GM21423 (cell line): Measurements from ENCODE around the gene OR7G1.
"Not testable (repeated sequence)": the region's sequence is repeated elsewhere in the genome, so short reads cannot be mapped to it uniquely, and the experiment has no call there.

Experiments used
- ATAC-seq: cut with Tn5 transposase; IDR thresholded peaks from one replicate; pipeline ENCODE4 v1.9.1; 2021; ENCODE audit warnings: mild to moderate bottlenecking, moderate library complexity; ENCODE audit not compliant: unreplicated experiment

Gene OR7G1

DNA sequence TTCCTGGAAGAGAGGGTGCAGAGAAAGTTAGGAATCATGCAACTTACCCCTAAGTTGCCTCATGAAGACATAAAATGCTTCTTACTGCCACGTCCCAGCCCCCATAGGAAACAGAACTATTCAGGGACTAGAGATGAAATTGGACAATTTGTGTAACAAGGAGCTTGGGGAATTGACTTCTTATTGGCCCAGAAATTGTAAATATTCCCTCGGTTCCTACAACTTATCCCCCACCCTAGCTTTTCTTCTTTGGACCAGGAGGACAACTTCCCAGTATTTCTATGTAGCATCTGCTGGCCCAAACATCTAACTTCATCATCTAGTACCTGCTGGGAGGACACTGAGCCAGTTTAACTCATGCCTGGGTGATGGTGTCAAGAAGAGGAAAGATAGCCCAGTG lies 28.8 kb downstream of the OR7G1 start, which contains the start of gene OR1M1:
TSS of gene OR1M1 (plus strand) at position 301 of the 400 bp plus-strand sequence. CDS start 6,184 bp downstream, outside the sequence.
- ATAC-seq: no peak

DNA sequence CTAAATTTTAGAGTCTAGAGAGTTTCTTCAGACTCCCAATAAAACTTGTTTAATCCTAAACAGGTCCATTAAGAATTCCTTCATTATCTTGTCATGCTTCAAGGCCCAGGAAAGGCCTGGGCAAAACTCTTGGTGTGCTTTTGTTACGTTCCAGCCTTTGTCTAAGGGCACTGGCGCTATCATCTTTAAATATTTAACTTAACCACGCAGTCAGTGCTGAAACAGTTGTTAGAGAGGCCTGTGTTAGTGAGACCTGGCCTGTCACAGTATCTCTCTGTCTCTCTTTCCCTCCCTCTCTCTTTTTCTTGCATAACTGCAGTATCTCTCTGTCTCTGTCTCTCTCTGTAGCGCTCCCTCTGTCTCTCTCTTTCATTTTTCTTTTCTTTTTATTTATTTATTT lies 36.9 kb downstream of the OR7G1 start:
- ATAC-seq: no peak

DNA sequence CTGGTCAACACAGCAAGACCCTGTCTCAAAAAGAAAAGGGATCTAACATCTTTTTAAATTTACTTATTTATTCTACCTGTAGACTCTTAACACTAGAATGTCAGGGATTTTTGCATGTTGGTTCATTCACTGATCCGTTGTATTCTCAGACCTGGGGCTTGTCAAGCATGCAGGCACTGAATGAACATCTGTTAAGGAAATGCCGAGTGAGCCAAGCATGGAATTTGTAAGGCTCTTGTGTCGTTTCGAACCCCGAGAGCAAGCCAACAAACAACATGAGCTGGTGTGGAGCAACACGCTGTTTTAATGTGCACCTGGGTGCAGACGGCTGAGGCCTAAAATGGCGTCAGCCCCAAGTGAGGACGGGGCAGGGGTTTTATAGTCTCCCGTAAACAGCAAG lies 38.7 kb downstream of the OR7G1 start:
- no peak for ATAC-seq

DNA sequence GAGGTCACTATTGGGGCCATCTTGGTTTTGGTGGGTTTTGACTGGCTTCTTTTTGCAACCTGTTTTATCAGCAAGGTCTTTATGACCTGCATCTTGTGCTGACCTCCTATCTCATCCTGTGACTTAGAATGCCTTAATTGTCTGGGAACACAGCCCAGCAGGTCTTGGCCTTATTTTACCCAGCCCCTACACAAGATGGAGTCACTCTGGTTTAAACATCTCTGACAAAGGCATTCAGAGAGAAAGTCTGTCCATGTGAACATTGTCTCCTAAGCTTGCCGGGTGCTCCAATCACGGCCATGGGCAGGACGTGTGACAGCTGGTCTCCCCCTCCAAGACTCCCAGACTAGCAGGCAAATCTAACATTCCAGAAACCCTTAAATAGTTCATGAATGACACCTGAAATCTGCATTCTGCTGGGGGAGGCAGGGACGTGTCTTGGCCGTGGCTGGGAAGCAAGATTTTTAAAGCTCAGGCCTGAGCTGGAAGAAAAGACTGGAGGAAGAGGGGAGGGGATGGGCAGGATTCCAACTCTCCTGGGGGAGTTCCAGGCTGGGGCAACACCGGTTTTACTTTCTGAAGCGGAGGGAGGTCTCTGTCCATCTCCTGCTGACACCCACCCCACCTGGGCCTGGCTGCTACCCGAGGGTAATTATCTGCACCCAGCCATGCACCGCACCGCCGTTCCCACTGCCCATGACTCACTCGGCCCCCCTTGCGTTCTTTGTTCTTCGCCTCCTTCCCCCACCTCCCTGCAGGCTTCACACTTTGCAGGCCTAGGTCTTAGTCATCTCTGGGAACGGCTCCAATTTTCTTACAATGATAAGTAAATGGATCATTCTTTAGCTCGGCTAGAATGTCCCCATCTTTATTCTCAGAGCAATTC lies 40.3 kb downstream of the OR7G1 start:
- no peak for ATAC-seq

DNA sequence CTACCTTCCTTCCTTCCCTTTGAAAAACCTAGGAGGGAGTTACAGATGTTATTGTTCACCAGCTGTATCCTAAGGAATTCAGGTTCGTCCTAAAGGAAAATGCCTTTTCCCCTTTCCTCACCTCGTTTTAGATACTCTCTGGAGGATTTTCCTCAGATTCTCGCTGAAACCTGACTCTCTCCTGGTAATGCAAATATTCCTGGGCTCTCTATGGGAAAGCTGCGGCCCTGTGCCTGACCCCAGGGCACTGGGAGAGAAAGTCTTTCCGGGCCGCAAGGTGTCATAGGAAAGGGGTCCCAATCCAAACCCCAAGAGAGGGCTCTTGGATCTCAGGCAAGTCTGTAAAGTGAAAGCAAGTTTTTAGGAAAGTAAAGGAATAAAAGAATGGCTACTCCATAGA lies 41.8 kb downstream of the OR7G1 start:
- no peak for ATAC-seq

DNA sequence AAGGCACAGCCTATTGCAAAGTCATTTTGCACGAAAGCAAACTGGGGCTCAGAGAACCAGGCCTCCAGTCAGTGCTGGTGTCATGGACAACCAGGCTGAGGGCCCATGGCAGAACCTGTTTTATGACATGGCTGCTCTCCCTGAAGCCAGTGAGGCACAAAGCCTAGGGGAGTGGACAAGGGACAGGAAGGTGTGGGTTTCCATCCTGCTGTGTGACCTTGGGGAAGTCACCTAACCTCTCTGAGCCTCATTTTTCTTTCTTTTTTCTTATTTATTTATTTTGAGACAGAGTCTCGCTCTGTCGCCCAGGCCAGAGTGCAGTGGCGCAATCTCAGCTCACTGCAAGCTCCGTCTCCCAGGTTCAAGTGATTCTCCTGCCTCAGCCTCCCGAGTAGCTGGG lies 43.8 kb downstream of the OR7G1 start:
- not testable (repeated sequence) for ATAC-seq

DNA sequence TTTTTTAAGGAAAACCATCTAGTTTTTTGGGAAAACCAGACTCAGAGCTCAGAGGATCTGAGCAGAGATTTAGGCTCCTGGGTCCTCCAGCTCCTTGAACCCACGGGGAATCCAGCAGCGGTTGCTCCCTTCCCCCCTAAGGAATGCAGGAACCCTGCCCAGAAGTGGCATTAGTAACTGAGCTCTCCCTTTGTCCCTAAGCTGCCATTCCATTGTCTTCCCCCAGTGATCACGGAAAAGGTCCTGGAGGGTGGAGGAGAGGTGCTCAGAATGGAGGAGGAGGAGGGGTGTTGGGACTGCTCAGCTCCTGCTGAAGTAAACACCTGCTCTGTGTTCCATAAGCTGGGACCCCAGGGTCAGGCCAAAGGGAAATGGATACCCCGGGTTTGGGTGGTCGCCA lies 45.5 kb downstream of the OR7G1 start:
- no peak for ATAC-seq

DNA sequence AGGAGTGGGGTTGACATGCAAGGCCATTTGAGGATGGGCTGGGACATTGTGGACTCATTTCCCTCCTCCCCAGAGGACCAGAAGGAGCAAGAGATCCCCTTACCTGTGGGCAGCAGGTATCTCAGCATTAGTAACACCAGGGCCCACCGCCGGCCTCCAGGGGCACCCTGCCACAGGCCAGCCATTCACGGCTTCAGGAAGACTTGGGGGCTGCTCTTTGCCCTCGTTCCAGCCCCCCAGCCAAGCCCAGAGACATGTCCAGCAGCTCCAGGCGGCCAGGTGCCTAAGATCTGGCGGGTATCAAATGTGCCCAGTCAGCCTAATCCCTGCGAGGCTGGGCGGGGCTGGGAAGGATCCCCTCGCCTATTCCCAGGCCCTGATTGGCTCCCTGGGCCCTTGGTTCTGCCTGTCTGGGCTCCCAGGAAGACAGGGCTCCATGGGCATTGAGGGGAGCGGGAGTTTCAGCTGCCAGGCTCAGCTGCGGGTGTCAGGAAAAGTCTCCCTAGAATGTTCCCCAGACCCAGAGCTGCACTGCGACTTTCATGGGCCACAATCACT lies 50.0 kb downstream of the OR7G1 start:
- ATAC-seq: no peak
